ENCODE data around the gene AUTS2.
A peak's percentile ranks its signal among the peaks of the same experiment; 100 is the strongest.

The AUTS2 gene

DNA sequence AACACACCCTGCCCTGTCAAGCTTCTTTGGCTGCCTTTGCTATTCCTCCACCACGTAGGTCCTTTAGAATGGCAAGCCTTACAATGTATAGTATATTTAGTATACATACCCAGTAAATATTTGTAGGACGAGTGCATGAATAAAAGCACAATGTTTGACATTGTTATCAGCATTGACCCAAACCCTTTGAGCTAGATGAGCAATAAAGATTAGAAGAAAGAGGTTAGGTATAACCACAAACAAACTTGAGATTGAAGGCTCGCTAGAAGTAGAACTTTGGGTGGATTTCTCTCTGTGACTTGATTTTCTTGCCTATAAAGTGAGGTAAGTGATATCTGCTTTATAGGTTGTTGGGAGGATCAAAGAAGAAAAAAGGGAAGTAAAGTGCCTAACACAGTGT, 972.7 kb downstream of the AUTS2 start:
- no peak for DNase-seq (ENCODE audit: low read depth)
- TF ChIP-seq CTCF (conservative IDR thresholded peaks at IDR 0.05; ENCODE audit: low read length), result no peak
- H3K4me3 ChIP-seq (ENCODE audit: low read length), result no peak overlapping the region

- TF ChIP-seq CTCF (conservative IDR thresholded peaks at IDR 0.05; ENCODE audit: low read length), result no peak
- H3K4me3 ChIP-seq (ENCODE audit: low read length), result no peak overlapping the region
- peak; percentile 58 for DNase-seq (ENCODE audit: low read depth)
These were observed 973.2 kb downstream of the AUTS2 start for GRCh38 chr7:70571403-70571934.

DNA sequence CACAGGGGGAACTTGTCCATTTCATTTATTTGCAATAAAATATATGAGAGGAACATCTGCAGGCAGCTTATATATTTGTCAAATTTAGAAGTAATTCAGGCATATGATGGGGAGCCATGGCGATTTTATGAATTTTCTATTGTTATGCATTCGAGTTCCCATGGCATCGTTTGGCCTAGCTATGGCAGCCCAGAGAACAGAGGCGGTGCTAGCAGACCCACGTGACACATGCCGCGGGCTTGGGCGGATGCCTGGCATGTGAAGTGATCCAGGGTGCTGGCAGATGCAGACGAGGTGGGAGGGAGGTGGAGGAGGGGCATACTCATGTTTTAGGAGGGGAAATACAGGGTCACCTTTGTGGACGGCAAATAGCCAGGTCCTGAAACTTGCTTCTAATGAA, 973.7 kb downstream of the AUTS2 start:
- H3K4me3 ChIP-seq (ENCODE audit: low read length), result no peak overlapping the region
- no peak for TF ChIP-seq CTCF (conservative IDR thresholded peaks at IDR 0.05; ENCODE audit: low read length)
- DNase-seq (ENCODE audit: low read depth), result no peak

DNA sequence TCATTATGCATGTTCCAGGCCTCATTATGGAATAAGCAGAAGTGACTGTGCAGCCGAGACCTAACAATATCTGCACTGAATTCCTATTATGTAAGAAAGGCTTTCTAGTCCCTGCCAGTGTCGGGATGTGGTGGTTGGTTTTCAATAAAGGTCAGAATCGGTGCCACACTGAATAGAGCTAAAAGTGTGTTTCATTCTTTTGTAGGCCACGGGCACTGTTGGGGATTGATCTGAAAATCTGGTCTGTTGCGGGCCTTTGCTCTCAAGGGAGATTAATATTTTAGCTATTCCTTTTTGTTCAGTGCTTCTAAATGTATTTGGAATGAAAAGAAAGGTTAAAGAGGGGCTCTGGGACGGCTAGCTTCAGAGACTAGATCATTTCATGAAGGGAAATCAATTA, 974.3 kb downstream of the AUTS2 start:
- H3K4me3 ChIP-seq (ENCODE audit: low read length), result no peak overlapping the region
- no peak for TF ChIP-seq CTCF (conservative IDR thresholded peaks at IDR 0.05; ENCODE audit: low read length)
- DNase-seq (ENCODE audit: low read depth), result no peak

GRCh38 chr7:70573071-70573661, 974.9 kb downstream of the AUTS2 start:
- no peak for DNase-seq (ENCODE audit: low read depth)
- H3K4me3 ChIP-seq (ENCODE audit: low read length), result no peak overlapping the region
- TF ChIP-seq CTCF (conservative IDR thresholded peaks at IDR 0.05; ENCODE audit: low read length), result no peak

- TF ChIP-seq CTCF (conservative IDR thresholded peaks at IDR 0.05; ENCODE audit: low read length), result no peak
- H3K4me3 ChIP-seq (ENCODE audit: low read length), result no peak overlapping the region
- DNase-seq (ENCODE audit: low read depth), result no peak
These were observed 975.4 kb downstream of the AUTS2 start for GRCh38 chr7:70573696-70574095.

DNA sequence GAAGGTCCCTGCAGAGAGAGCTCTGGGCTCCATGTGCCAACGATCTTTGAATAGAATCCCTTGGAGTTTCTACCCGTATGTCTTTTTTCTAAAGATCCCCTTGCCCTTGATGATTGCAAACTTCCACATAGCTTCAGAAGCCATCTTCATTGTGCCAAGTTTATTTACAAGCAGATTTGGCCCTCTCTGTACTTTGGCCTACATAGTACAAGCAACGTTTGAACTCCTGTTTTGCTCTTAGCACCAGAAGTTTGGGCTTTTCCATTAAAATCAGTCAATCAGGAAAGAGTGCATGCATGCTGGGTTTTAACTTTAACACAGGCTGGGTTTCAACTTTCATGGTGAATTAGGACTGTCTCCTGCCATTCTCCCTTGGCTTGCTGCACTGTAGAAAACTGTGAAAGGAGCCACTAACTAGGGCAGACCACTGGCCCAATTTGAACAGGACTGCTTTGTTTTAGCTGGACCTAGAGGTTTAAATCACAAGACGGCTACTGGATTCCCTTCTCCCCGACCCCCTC, 976.1 kb downstream of the AUTS2 start:
- H3K4me3 ChIP-seq (ENCODE audit: low read length), result no peak overlapping the region
- TF ChIP-seq CTCF (conservative IDR thresholded peaks at IDR 0.05; ENCODE audit: low read length), result no peak
- DNase-seq (ENCODE audit: low read depth), result no peak

All from AG10803 (cell line).